Activated CD4-positive, alpha-beta T cell treated with anti-CD3 and anti-CD28 coated beads, Interleukin-2, amount 50 U/mL, for 16 hours (primary cell): Measurements from ENCODE around the gene SLC2A2.

ENCODE experiments used
- DNase-seq: peaks from one replicate; pipeline ENCODE4 v3.0.0-alpha.2; 2020

SLC2A2 gene

GRCh38 chr3:171028025-171028778 lies 1.7 kb upstream of the SLC2A2 start:
- DNase-seq, result peak; percentile 80

DNA sequence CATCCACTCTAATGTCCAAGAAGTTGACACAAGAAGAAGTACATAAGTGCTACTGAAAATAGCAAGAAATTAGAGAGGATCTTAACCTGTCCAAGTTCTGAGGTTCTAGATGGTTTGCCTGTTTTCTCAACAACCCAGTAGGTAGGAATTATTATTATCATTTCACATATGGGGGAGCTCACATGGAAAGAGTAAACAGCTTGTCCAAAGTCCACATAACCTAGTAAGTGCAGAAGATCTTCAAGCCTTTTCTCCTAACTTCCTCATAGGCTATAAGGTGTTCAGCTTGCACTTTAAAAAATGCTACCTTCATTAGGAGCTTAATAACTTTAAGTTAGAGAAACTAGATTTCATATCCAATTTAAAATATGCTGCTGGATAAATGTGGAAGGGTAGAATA lies 3.0 kb downstream of the SLC2A2 start:
- DNase-seq, result no peak

GRCh38 chr3:171021377-171021776 lies 5.1 kb downstream of the SLC2A2 start:
- no peak for DNase-seq

GRCh38 chr3:171018156-171018935 lies 8.2 kb downstream of the SLC2A2 start:
- no peak for DNase-seq

DNA sequence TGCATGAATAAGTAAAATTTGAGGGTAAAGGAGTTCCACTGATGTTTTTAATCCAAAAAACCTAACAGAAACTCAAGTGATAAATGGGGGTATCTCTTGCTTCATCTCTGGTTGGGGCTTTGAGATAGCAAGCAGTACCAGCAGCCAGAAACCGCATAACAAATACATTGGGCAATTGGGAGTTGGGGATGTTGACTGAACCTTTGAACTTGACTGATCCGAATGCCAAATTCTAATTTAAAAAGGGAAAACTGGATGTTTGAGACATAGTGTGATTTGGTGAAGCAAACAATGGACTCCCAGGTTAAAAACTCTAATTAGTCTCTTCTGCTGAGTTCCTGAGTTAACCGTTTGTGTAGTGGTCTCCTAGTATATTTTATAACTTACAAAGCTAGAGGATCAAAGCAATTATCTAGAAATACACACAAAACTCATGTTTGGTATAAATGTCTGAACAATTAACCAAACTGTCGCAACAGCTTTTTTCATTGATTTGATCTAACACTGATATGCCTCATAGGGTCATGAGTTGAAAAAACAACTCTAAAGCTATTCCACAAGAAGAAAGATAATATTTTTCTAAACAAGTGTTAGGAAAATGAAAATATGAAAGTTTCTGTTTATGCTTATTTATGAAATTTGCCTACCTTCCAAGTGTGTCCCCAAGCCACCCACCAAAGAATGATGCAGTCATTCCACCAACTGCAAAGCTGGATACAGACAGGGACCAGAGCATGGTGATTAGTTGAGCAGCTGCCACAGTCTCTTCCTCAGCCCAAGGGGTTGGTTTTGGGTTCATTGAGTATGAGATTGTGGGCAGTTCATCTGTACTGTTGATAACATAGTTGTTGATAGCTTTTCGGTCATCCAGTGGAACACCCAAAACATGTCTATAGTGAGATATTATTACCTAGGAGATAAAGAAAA lies 12.4 kb downstream of the SLC2A2 start:
- no peak for DNase-seq

GRCh38 chr3:171011873-171012336 lies 14.6 kb downstream of the SLC2A2 start:
- DNase-seq, result no peak

GRCh38 chr3:171011109-171011872 lies 15.2 kb downstream of the SLC2A2 start:
- no peak for DNase-seq

DNA sequence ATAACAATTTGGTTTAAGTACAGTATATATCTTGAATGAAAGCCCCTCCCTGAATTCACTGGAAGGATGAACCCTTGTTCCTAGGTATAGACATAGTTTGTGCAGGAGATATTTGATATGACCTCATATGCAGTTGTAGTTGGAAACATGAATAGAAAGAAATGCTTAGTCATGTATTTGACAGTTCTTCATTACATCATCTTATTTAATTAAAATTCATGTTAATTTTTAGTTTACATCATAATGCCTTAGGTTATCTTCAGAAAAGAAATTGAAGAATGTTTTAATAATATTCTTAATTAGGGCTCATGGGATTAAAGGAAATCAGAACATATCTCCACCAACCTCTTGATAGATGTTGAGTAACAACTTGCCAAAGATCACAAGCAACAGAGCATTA lies 19.2 kb downstream of the SLC2A2 start:
- DNase-seq, result no peak

- DNase-seq, result no peak
Observed at GRCh38 chr3:171005648-171006047, 20.9 kb downstream of the SLC2A2 start.

DNA sequence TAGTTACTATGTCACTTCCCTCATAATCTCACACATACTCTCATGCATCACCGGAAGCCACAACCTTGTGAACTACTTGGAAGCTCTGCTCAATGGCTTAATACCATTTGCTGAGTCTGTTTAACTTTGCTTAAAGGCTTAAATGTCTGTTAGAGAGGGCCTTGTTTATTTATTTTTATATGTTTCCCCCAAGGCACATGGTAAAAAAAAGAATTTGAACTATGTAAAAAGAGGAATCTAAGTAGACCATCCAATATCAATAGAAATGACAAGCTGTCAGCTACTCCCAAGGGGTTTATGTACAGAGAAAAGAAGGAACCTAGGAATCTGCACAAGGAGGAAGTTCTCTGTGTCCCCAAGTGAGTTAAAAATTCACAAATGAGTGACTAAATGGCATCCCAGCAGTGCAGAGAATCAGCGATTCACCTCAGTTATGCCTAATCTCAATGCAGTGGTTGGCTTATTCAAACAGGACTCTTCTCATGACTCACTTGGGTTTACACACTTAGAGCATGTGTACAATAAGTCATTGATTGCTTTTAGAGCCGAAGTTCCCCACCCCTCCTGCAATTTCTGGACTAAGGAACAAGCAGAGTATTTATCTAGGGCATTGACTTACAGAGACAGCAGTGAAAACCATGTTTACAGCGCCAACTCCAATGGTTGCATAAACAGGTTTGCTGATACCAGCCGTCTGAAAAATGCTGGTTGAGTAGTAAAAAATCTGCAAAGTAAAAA lies 24.4 kb downstream of the SLC2A2 start:
- DNase-seq, result peak; percentile 23

- DNase-seq, result no peak
Observed at GRCh38 chr3:171001250-171001893, 25.1 kb downstream of the SLC2A2 start.

- DNase-seq, result no peak
Observed at GRCh38 chr3:171000281-171000680, 26.2 kb downstream of the SLC2A2 start.

GRCh38 chr3:170999737-171000242 lies 26.7 kb downstream of the SLC2A2 start:
- no peak for DNase-seq

- no peak for DNase-seq
Observed at GRCh38 chr3:170997961-170998913, 28.3 kb downstream of the SLC2A2 start.

DNA sequence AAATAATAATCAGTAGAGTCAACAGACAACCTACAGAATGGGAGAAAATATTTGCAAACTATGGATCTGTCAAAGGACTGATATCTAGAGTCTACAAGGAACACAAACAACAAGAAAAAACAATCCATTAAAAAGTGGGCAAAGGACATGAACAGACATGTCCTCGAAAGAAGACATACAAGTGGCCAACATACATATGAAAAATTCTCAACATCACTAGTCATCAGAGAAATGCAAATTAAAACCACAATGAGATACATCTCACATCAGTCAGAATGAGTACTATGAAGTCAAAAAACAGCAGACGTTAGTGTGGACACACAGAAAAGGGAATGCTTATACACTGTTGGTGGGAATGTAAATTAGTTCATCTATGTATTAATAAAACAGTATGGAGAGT lies 33.7 kb downstream of the SLC2A2 start:
- no peak for DNase-seq

GRCh38 chr3:170991664-170992063 lies 34.9 kb downstream of the SLC2A2 start:
- DNase-seq, result no peak

- DNase-seq, result no peak
Observed at GRCh38 chr3:170989100-170989648, 37.3 kb downstream of the SLC2A2 start.

DNA sequence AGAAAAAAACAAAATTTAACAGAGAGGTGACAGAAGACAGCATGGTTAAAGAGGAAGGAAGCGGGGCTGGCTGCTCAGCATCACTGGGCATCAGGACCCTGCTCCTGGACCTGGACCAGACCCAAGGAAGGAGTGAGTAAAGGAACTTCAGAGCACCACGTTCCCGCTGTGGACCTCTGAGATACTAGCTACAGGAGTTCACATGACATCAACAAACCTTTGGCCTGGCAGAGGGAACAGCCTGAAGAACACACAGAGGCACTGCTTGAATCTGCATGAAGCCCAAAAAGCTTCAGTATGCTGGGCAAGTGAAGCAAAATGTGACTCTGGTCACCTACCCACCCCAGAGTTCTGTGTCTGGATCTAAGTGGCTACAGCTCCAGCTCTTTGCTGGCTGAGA lies 38.1 kb downstream of the SLC2A2 start:
- DNase-seq, result no peak

DNA sequence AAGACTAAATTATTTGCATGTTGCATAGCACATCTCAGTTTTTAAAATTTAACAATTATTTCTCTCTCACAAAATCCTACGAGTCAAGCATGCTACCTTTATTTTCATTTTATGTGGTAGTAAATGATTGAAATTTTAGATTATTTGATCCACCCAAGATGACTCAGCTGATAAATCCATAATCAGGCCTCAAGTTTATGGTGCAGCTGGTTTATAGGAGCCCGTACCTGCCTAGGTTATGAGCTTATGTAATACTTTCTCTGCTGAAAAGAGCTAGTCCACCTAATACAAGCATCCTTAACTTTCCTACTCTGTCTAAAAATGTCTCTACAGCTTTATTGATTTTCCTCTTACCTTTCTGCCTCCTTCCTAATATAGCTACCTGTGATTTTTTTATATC lies 41.2 kb downstream of the SLC2A2 start:
- no peak for DNase-seq
